ENCODE results near the gene ISG20.

Gene ISG20

DNA sequence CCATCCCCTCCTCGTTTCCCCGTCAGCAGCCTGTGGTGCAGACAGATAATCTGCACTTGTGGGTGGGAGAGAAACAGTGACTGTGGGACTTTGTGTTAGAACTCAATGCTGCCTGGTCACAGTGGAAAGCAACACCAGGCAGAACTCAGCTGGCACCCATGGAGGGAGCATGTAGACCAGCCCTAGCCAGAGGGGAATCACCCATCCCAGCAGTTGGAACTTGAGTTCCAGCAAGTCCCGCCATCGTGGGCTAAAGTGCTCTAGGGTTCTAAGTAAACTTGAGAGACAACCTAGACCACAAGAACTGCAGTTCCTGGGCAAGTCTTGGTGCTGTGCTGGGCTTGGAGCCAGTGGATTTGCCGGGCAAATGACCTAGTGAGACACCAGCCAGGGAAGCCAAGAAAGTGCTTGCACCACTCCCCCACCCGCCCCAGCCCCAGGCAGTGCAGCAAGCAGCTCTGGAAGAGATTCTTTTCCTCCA is 24.4 kb downstream of the ISG20 start:
- CTCF ChIA-PET, result interaction anchor here (0.6 kb wide), 1 partner anchor 215 kb away, joined by 3 read pairs; no protein-coding TSS in a partner anchor
- no peaks in the 10 kb centered on the region for H3K4me1 ChIP-seq (ENCODE audit: control insufficient read depth, insufficient read depth, low read length)
- no peak for TF ChIP-seq ZFP41 (tag by site-specific recombination; IDR thresholded peaks at IDR 0.05; ENCODE audit: borderline replicate concordance)
- no peak for TF ChIP-seq ZNF558 (tag by site-specific recombination; IDR thresholded peaks at IDR 0.05)
- no peak for TF ChIP-seq ZNF621 (tag by site-specific recombination; IDR thresholded peaks at IDR 0.05)

DNA sequence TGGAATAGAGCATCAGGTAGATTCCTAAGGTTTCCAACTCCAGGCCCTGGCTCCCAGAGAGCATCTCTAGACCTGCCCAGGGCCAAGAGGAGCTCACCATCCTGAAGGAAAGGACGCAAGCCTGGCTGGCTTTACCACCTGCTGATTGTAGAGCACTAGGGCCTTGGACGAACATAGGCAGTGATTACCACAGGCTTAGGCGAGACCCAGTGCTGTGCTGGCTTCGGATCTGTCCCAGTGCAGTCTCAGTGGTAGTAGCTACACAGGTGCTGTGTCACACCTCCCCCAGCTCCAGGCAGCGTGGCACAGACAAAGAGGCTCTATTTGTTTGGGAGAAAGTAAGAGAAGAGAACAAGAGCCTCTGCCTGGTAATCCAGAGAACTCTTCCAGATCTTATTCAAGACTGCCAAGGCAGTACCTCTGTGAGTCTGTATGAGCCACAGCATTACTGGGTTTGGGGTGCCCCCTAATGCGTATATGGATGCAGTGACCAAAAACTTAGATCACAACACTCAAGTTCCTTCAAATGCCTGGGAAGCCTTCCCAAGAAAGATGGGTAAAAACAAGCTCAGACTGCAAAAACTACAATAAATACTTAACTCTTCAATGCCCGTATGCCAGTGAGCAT is 25.4 kb downstream of the ISG20 start:
- H3K27ac ChIP-seq (ENCODE audit: extremely low read depth, low read depth, low read length), result no peak overlapping the region
- no peaks in the 10 kb centered on the region for H3K36me3 ChIP-seq (ENCODE audit: control insufficient read depth in 2 of 2, insufficient read depth in 1 of 2, low read length in 2 of 2)
- H3K4me1 ChIP-seq (ENCODE audit: control insufficient read depth, insufficient read depth, low read length), result no peaks in the 10 kb centered on the region
- no peak overlapping the region for H3K4me3 ChIP-seq (ENCODE audit: low read depth, low read length)
- no peaks in the 10 kb centered on the region for H3K9me3 ChIP-seq (ENCODE audit: control insufficient read depth, insufficient read depth, low read depth, low read length)
- TF ChIP-seq GLIS1 (tag by site-specific recombination; IDR thresholded peaks at IDR 0.05), result no peak
- no peak for TF ChIP-seq ZNF184 (tag by site-specific recombination; IDR thresholded peaks at IDR 0.05)
- TF ChIP-seq ZNF16 (tag by site-specific recombination; IDR thresholded peaks at IDR 0.05; ENCODE audit: low read depth), result no peak
- no peak for TF ChIP-seq TRIM28 (IDR thresholded peaks at IDR 0.05; ENCODE audit: borderline replicate concordance, low read length)
- POLR2A ChIA-PET, result no interaction called here
- CTCF ChIA-PET, result interaction anchor here (0.7 to 1.4 kb wide), 3 partner anchors 8 to 210 kb away, joined by 3 to 5 read pairs (median 3); no protein-coding TSS in a partner anchor

More for the DNA sequence above, 24.4 kb downstream of the ISG20 start:
- no peaks in the 10 kb centered on the region for H3K9me3 ChIP-seq (ENCODE audit: control insufficient read depth, insufficient read depth, low read depth, low read length)
- H3K27ac ChIP-seq (ENCODE audit: extremely low read depth, low read depth, low read length), result no peak overlapping the region
- H3K36me3 ChIP-seq (ENCODE audit: control insufficient read depth in 2 of 2, insufficient read depth in 1 of 2, low read length in 2 of 2), result no peaks in the 10 kb centered on the region
- POLR2A ChIA-PET, result no interaction called here
- no peak overlapping the region for H3K4me3 ChIP-seq (ENCODE audit: low read depth, low read length)

DNA sequence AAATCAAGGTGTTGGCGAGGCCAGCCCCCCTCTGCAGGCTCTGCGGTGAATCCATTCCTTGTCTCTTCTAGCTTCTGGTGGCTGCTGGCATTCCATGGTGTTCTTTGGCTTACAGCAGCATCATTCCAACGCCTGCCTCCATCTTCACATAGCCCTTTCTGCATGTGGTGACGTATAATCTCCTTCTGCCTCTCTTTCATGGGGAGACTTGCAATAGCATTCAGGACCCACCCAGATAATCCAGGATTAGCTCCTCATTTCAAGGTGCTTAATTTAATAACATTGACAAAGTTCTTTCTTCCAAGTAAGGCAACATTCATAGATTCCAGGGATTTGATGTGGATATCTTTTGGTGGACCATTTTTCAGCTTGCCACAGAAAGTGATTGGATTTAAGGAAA is 35.8 kb downstream of the ISG20 start:
- Histone ChIP-seq H3K4me3 (ENCODE audit: low read depth, low read length) (no peak overlapping the region), H3K9me3 (ENCODE audit: control insufficient read depth, insufficient read depth, low read depth, low read length) (no peaks in the 10 kb centered on the region), H3K27ac (ENCODE audit: extremely low read depth, low read depth, low read length) (no peak overlapping the region), H3K36me3 (ENCODE audit: control insufficient read depth in 2 of 2, insufficient read depth in 1 of 2, low read length in 2 of 2) (no peaks in the 10 kb centered on the region), H3K4me1 (ENCODE audit: control insufficient read depth, insufficient read depth, low read length) (no peaks in the 10 kb centered on the region)
- ChIA-PET POLR2A (no interaction called here), CTCF (interaction anchor here (0.6 to 0.9 kb wide), 4 partner anchors 9 to 205 kb away, joined by 3 read pairs; no protein-coding TSS in a partner anchor)
- TF ChIP-seq, protein P1, sequence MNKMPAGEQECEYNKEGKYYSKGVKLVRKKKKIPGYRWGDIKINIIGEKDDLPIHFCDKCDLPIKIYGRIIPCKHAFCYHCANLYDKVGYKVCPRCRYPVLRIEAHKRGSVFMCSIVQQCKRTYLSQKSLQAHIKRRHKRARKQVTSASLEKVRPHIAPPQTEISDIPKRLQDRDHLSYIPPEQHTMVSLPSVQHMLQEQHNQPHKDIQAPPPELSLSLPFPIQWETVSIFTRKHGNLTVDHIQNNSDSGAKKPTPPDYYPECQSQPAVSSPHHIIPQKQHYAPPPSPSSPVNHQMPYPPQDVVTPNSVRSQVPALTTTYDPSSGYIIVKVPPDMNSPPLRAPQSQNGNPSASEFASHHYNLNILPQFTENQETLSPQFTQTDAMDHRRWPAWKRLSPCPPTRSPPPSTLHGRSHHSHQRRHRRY (tag by site-specific recombination; IDR thresholded peaks at IDR 0.05), result no peak
- TF ChIP-seq ZNF23 (tag by site-specific recombination; IDR thresholded peaks at IDR 0.05; ENCODE audit: borderline replicate concordance) (no peak), YY1 (tag by site-specific recombination; IDR thresholded peaks at IDR 0.05) (no peak), ZNF610 (tag by site-specific recombination; IDR thresholded peaks at IDR 0.05; ENCODE audit: borderline replicate concordance) (no peak), ZNF548 (tag by site-specific recombination; IDR thresholded peaks at IDR 0.05) (no peak), FEZF1 (tag by site-specific recombination; IDR thresholded peaks at IDR 0.05) (no peak), ZNF223 (tag by site-specific recombination; IDR thresholded peaks at IDR 0.05) (no peak), ZNF10 (tag by site-specific recombination; IDR thresholded peaks at IDR 0.05) (no peak), GFI1B (tag by site-specific recombination; IDR thresholded peaks at IDR 0.05) (no peak), MZF1 (tag by site-specific recombination; IDR thresholded peaks at IDR 0.05; ENCODE audit: borderline replicate concordance) (no peak), KLF10 (tag by site-specific recombination; IDR thresholded peaks at IDR 0.05) (no peak)
- TF ChIP-seq, protein P2, sequence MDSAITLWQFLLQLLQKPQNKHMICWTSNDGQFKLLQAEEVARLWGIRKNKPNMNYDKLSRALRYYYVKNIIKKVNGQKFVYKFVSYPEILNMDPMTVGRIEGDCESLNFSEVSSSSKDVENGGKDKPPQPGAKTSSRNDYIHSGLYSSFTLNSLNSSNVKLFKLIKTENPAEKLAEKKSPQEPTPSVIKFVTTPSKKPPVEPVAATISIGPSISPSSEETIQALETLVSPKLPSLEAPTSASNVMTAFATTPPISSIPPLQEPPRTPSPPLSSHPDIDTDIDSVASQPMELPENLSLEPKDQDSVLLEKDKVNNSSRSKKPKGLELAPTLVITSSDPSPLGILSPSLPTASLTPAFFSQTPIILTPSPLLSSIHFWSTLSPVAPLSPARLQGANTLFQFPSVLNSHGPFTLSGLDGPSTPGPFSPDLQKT (IDR thresholded peaks at IDR 0.05; ENCODE audit: borderline replicate concordance, low read depth, low read length), result no peak
- TF ChIP-seq, protein P3, sequence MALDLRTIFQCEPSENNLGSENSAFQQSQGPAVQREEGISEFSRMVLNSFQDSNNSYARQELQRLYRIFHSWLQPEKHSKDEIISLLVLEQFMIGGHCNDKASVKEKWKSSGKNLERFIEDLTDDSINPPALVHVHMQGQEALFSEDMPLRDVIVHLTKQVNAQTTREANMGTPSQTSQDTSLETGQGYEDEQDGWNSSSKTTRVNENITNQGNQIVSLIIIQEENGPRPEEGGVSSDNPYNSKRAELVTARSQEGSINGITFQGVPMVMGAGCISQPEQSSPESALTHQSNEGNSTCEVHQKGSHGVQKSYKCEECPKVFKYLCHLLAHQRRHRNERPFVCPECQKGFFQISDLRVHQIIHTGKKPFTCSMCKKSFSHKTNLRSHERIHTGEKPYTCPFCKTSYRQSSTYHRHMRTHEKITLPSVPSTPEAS (tag by site-specific recombination; IDR thresholded peaks at IDR 0.05), result no peak
- TF ChIP-seq, protein P4, sequence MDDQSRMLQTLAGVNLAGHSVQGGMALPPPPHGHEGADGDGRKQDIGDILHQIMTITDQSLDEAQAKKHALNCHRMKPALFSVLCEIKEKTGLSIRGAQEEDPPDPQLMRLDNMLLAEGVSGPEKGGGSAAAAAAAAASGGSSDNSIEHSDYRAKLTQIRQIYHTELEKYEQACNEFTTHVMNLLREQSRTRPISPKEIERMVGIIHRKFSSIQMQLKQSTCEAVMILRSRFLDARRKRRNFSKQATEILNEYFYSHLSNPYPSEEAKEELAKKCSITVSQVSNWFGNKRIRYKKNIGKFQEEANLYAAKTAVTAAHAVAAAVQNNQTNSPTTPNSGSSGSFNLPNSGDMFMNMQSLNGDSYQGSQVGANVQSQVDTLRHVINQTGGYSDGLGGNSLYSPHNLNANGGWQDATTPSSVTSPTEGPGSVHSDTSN (CRISPR knock-in tag; IDR thresholded peaks at IDR 0.05), result no peak
- TF ChIP-seq, protein P5, sequence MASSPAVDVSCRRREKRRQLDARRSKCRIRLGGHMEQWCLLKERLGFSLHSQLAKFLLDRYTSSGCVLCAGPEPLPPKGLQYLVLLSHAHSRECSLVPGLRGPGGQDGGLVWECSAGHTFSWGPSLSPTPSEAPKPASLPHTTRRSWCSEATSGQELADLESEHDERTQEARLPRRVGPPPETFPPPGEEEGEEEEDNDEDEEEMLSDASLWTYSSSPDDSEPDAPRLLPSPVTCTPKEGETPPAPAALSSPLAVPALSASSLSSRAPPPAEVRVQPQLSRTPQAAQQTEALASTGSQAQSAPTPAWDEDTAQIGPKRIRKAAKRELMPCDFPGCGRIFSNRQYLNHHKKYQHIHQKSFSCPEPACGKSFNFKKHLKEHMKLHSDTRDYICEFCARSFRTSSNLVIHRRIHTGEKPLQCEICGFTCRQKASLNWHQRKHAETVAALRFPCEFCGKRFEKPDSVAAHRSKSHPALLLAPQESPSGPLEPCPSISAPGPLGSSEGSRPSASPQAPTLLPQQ (tag by site-specific recombination; IDR thresholded peaks at IDR 0.05), result no peak
- TF ChIP-seq, protein P6, sequence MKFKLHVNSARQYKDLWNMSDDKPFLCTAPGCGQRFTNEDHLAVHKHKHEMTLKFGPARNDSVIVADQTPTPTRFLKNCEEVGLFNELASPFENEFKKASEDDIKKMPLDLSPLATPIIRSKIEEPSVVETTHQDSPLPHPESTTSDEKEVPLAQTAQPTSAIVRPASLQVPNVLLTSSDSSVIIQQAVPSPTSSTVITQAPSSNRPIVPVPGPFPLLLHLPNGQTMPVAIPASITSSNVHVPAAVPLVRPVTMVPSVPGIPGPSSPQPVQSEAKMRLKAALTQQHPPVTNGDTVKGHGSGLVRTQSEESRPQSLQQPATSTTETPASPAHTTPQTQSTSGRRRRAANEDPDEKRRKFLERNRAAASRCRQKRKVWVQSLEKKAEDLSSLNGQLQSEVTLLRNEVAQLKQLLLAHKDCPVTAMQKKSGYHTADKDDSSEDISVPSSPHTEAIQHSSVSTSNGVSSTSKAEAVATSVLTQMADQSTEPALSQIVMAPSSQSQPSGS (tag by site-specific recombination; IDR thresholded peaks at IDR 0.05; ENCODE audit: low read depth), result no peak
